ENCODE results near the gene ADAMTSL2.

The ADAMTSL2 gene

GRCh38 chr9:133490201-133490681, 44.3 kb upstream of the ADAMTSL2 start:
- no peaks in the 10 kb centered on the region for H3K27me3 Mint-ChIP-seq (ENCODE audit: low read depth, poor library complexity)
- TF ChIP-seq CTCF (IDR thresholded peaks at IDR 0.05): no peak
- H3K9me3 Mint-ChIP-seq: no peaks in the 10 kb centered on the region
- H3K4me3 Mint-ChIP-seq: no peak overlapping the region
- no peak overlapping the region for H3K27ac Mint-ChIP-seq
- DNase-seq: no peak
- no peaks in the 10 kb centered on the region for H3K36me3 Mint-ChIP-seq (ENCODE audit: low read depth)
- H3K4me1 Mint-ChIP-seq: peaks cover 43% of the 10 kb centered on the region

GRCh38 chr9:133490865-133491655, 43.4 kb upstream of the ADAMTSL2 start:
- peaks cover 42% of the 10 kb centered on the region for H3K4me1 Mint-ChIP-seq
- no peaks in the 10 kb centered on the region for H3K27me3 Mint-ChIP-seq (ENCODE audit: low read depth, poor library complexity)
- peak; percentile 6 for DNase-seq
- TF ChIP-seq CTCF (IDR thresholded peaks at IDR 0.05): no peak
- H3K9me3 Mint-ChIP-seq: no peaks in the 10 kb centered on the region
- no peak overlapping the region for H3K27ac Mint-ChIP-seq
- H3K36me3 Mint-ChIP-seq (ENCODE audit: low read depth): no peaks in the 10 kb centered on the region
- H3K4me3 Mint-ChIP-seq: no peak overlapping the region

- H3K4me1 Mint-ChIP-seq: peaks cover 37% of the 10 kb centered on the region
- peak; percentile 1 for DNase-seq
- H3K4me3 Mint-ChIP-seq: no peak overlapping the region
- no peak for TF ChIP-seq CTCF (IDR thresholded peaks at IDR 0.05)
- no peaks in the 10 kb centered on the region for H3K36me3 Mint-ChIP-seq (ENCODE audit: low read depth)
- H3K27me3 Mint-ChIP-seq (ENCODE audit: low read depth, poor library complexity): no peaks in the 10 kb centered on the region
- H3K9me3 Mint-ChIP-seq: no peaks in the 10 kb centered on the region
- H3K27ac Mint-ChIP-seq: no peak overlapping the region
Measured at GRCh38 chr9:133491656-133491925, 42.9 kb upstream of the ADAMTSL2 start.

- no peak overlapping the region for H3K4me3 Mint-ChIP-seq
- H3K9me3 Mint-ChIP-seq: no peaks in the 10 kb centered on the region
- no peaks in the 10 kb centered on the region for H3K27me3 Mint-ChIP-seq (ENCODE audit: low read depth, poor library complexity)
- no peak for TF ChIP-seq CTCF (IDR thresholded peaks at IDR 0.05)
- peaks cover 36% of the 10 kb centered on the region for H3K4me1 Mint-ChIP-seq
- no peak for DNase-seq
- H3K27ac Mint-ChIP-seq: peak overlapping the region; percentile 19
- H3K36me3 Mint-ChIP-seq (ENCODE audit: low read depth): no peaks in the 10 kb centered on the region
Measured at GRCh38 chr9:133492061-133493021, 42.2 kb upstream of the ADAMTSL2 start.

- Mint-ChIP-seq H3K36me3 (ENCODE audit: low read depth) (no peaks in the 10 kb centered on the region), H3K4me1 (peaks cover 32% of the 10 kb centered on the region)
Measured at GRCh38 chr9:133493428-133493827, 41.1 kb upstream of the ADAMTSL2 start.

More at GRCh38 chr9:133493428-133493827, 41.1 kb upstream of the ADAMTSL2 start:
- DNase-seq: peak; percentile 5
- no peaks in the 10 kb centered on the region for H3K27me3 Mint-ChIP-seq (ENCODE audit: low read depth, poor library complexity)
- no peak overlapping the region for H3K27ac Mint-ChIP-seq
- TF ChIP-seq CTCF (IDR thresholded peaks at IDR 0.05): no peak
- no peaks in the 10 kb centered on the region for H3K9me3 Mint-ChIP-seq
- H3K4me3 Mint-ChIP-seq: no peak overlapping the region

All from nephron progenitor cell (in vitro differentiated cells).